Measurements from ENCODE around the gene GRB2. TPM values are rescaled to one million over a fixed set of nuclear protein-coding genes. Genes with fewer than 3 reads are reported as not detected.

The GRB2 gene
- total RNA-seq, 1 experiment from 2014 or later: 101 TPM

- DNase-seq (ENCODE audit: low spot score): no peak
- Histone ChIP-seq H3K27ac (ENCODE audit: low read depth, low read length, poor library complexity, severe bottlenecking) (no peak overlapping the region), H3K36me3 (ENCODE audit: insufficient read depth, low read length, poor library complexity, severe bottlenecking) (no peaks in the 10 kb centered on the region), H3K4me3 (ENCODE audit: low read depth, low read length, poor library complexity, severe bottlenecking) (no peak overlapping the region), H3K9me3 (ENCODE audit: low read depth, low read length, poor library complexity, severe bottlenecking) (no peaks in the 10 kb centered on the region), H3K27me3 (replicated peaks; ENCODE audit: insufficient read depth, low read depth, low read length, poor library complexity) (no peaks in the 10 kb centered on the region), H3K4me1 (ENCODE audit: insufficient read depth, low read length, poor library complexity, severe bottlenecking) (no peaks in the 10 kb centered on the region)
- CTCF ChIA-PET: no interaction called here
- intact Hi-C loops (cut with micrococcal nuclease; ENCODE audit: unreplicated experiment): no loop called here
- no peak for TF ChIP-seq CTCF (conservative IDR thresholded peaks at IDR 0.05; ENCODE audit: low read depth, low read length)
- TF ChIP-seq EZH2 (IDR thresholded peaks at IDR 0.05; ENCODE audit: borderline replicate concordance, low read depth, low read length, poor library complexity, severe bottlenecking): no peak
- POLR2A ChIA-PET (ENCODE audit: low non-redundant PET): no interaction called here
- no TSS peak for BruUV-seq (replicated peaks)
Measured at GRCh38 chr17:75301502-75302206, 103.8 kb downstream of the GRB2 start.

GRCh38 chr17:75301049-75301448 lies 104.4 kb downstream of the GRB2 start:
- no peak for DNase-seq (ENCODE audit: low spot score)
- no peaks in the 10 kb centered on the region for H3K4me1 ChIP-seq (ENCODE audit: insufficient read depth, low read length, poor library complexity, severe bottlenecking)
- TF ChIP-seq EZH2 (IDR thresholded peaks at IDR 0.05; ENCODE audit: borderline replicate concordance, low read depth, low read length, poor library complexity, severe bottlenecking): no peak
- no peak for TF ChIP-seq CTCF (conservative IDR thresholded peaks at IDR 0.05; ENCODE audit: low read depth, low read length)
- no peaks in the 10 kb centered on the region for H3K9me3 ChIP-seq (ENCODE audit: low read depth, low read length, poor library complexity, severe bottlenecking)
- CTCF ChIA-PET: no interaction called here
- intact Hi-C loops (cut with micrococcal nuclease; ENCODE audit: unreplicated experiment): no loop called here
- no peaks in the 10 kb centered on the region for H3K36me3 ChIP-seq (ENCODE audit: insufficient read depth, low read length, poor library complexity, severe bottlenecking)
- no peak overlapping the region for H3K27ac ChIP-seq (ENCODE audit: low read depth, low read length, poor library complexity, severe bottlenecking)
- POLR2A ChIA-PET (ENCODE audit: low non-redundant PET): no interaction called here
- H3K27me3 ChIP-seq (replicated peaks; ENCODE audit: insufficient read depth, low read depth, low read length, poor library complexity): no peaks in the 10 kb centered on the region
- H3K4me3 ChIP-seq (ENCODE audit: low read depth, low read length, poor library complexity, severe bottlenecking): no peak overlapping the region
- BruUV-seq (replicated peaks): no TSS peak

- no peak overlapping the region for H3K4me3 ChIP-seq (ENCODE audit: low read depth, low read length, poor library complexity, severe bottlenecking)
- BruUV-seq (replicated peaks): no TSS peak
- H3K36me3 ChIP-seq (ENCODE audit: insufficient read depth, low read length, poor library complexity, severe bottlenecking): no peaks in the 10 kb centered on the region
- H3K27me3 ChIP-seq (replicated peaks; ENCODE audit: insufficient read depth, low read depth, low read length, poor library complexity): no peaks in the 10 kb centered on the region
- CTCF ChIA-PET: no interaction called here
- H3K9me3 ChIP-seq (ENCODE audit: low read depth, low read length, poor library complexity, severe bottlenecking): no peaks in the 10 kb centered on the region
- H3K27ac ChIP-seq (ENCODE audit: low read depth, low read length, poor library complexity, severe bottlenecking): no peak overlapping the region
- DNase-seq (ENCODE audit: low spot score): no peak
- TF ChIP-seq EZH2 (IDR thresholded peaks at IDR 0.05; ENCODE audit: borderline replicate concordance, low read depth, low read length, poor library complexity, severe bottlenecking) (no peak), CTCF (conservative IDR thresholded peaks at IDR 0.05; ENCODE audit: low read depth, low read length) (no peak)
- H3K4me1 ChIP-seq (ENCODE audit: insufficient read depth, low read length, poor library complexity, severe bottlenecking): no peaks in the 10 kb centered on the region
- POLR2A ChIA-PET (ENCODE audit: low non-redundant PET): no interaction called here
- intact Hi-C loops (cut with micrococcal nuclease; ENCODE audit: unreplicated experiment): no loop called here
Measured at GRCh38 chr17:75300280-75300679, 105.2 kb downstream of the GRB2 start.

All from A673 (cell line).